Tongue (tissue), 2 donors: ENCODE results near the gene KLHDC8A. TPM values are rescaled to one million over a fixed set of nuclear protein-coding genes. Genes with fewer than 3 reads are reported as not detected.

Experiments used
- DNase-seq: peaks from one replicate; pipeline ENCODE4 v3.0.0-alpha.2; 2015
- total RNA-seq: library from RNA; depleted of rRNA; stranded (reverse); fragments of >200 nt; gene quantifications from one replicate; pipeline ENCODE4 v1.2.3, GENCODE V29; 2014

KLHDC8A gene
- total RNA-seq, 1 donor from 2014 or later = 0.72 TPM

GRCh38 chr1:205344066-205344928 lies 12.4 kb downstream of the KLHDC8A start:
- DNase-seq = peak; percentile 36

GRCh38 chr1:205343431-205344065 lies 13.2 kb downstream of the KLHDC8A start:
- DNase-seq = no peak

- no peak for DNase-seq
These were observed 13.7 kb downstream of the KLHDC8A start for GRCh38 chr1:205342986-205343385.

- DNase-seq = no peak
These were observed 16.0 kb downstream of the KLHDC8A start for GRCh38 chr1:205340676-205341075.

GRCh38 chr1:205339717-205340116 lies 17.0 kb downstream of the KLHDC8A start:
- DNase-seq = no peak

GRCh38 chr1:205339197-205339702 lies 17.5 kb downstream of the KLHDC8A start:
- no peak for DNase-seq

- DNase-seq = no peak
These were observed 18.7 kb downstream of the KLHDC8A start for GRCh38 chr1:205338011-205338410.

- no peak for DNase-seq
These were observed 19.2 kb downstream of the KLHDC8A start for GRCh38 chr1:205337481-205337880.

GRCh38 chr1:205335692-205336091 lies 21.0 kb downstream of the KLHDC8A start:
- DNase-seq = peak; percentile 87

- DNase-seq = no peak
These were observed 24.5 kb downstream of the KLHDC8A start for GRCh38 chr1:205332015-205332791.

- no peak for DNase-seq
These were observed 26.6 kb downstream of the KLHDC8A start for GRCh38 chr1:205330150-205330549.

GRCh38 chr1:205329719-205330118 lies 27.0 kb downstream of the KLHDC8A start:
- no peak for DNase-seq

GRCh38 chr1:205328476-205328875 lies 28.2 kb downstream of the KLHDC8A start:
- no peak for DNase-seq

- no peak for DNase-seq
These were observed 29.8 kb downstream of the KLHDC8A start for GRCh38 chr1:205326812-205327466.

- peak; percentile 83 for DNase-seq
These were observed 31.3 kb downstream of the KLHDC8A start for GRCh38 chr1:205325334-205325884.

- no peak for DNase-seq
These were observed 31.9 kb downstream of the KLHDC8A start for GRCh38 chr1:205324781-205325180.

- no peak for DNase-seq
These were observed 32.9 kb downstream of the KLHDC8A start for GRCh38 chr1:205323794-205324193.

GRCh38 chr1:205321959-205322283 lies 34.8 kb downstream of the KLHDC8A start:
- no peak for DNase-seq

GRCh38 chr1:205321162-205321958 lies 35.4 kb downstream of the KLHDC8A start, which contains the start of gene NUAK2:
TSS of gene NUAK2 (minus strand) at chr1:205321745. CDS start at chr1:205321628, 117 bp downstream.
- DNase-seq = peak; percentile 89

GRCh38 chr1:205319081-205320018 lies 37.4 kb downstream of the KLHDC8A start:
- DNase-seq = peak; percentile 38
